ENCODE measurements around the gene HDLBP.

HDLBP gene

DNA sequence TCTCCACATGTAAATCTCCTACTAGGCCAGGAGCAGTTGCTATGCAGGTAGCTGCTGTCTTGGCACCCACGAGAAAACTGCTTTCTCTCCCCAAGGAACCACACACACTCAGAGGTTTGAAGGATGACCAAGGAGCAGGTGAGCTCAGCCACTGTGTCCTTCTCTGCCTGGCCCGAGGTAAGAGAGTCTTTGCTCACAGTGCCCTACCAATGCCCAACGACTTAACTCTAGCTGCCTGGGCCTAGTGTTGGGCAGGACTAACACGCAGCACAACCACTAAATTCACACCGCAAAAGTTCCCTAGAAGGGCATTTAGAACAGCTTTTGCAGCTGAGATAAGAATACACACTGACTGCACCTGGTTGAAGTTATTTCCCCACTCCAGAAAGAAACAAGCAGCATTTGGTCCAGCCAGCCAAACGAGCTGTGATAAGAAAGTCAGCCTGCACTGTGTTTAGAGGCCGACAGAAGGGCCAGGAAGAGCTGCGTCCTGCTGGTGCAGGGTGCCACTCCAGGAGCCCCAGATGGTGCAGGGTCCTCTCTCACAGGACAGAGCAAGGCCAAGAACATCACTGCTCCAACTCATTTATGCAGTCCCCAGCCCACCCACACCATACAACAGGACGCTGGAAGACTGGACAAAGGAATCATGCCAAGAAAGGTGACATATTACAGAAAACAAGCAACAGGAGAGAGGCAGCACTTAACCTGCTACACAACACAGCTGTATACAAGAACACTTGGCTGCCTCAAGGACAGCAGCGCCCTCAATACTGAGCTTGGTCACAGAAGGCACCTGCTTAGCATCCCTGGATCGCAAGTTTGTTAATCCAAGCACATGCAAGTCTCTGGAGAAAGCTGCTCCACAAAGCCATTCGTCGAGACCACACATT, 12.5 kb downstream of the HDLBP start (continued):
- TF ChIP-seq RARB (CRISPR knock-in tag; IDR thresholded peaks at IDR 0.05) (no peak), ZNF70 (CRISPR knock-in tag; IDR thresholded peaks at IDR 0.05) (no peak), TOX (CRISPR knock-in tag; IDR thresholded peaks at IDR 0.05; ENCODE audit: borderline replicate concordance) (no peak), CREB5 (CRISPR knock-in tag; IDR thresholded peaks at IDR 0.05; ENCODE audit: low read depth) (no peak)

- TF ChIP-seq ZNF565 (CRISPR knock-in tag; conservative IDR thresholded peaks at IDR 0.05; ENCODE audit: low read depth) = no peak
- TF ChIP-seq ZNF70 (CRISPR knock-in tag; IDR thresholded peaks at IDR 0.05) = no peak
- no peak for TF ChIP-seq SNAI2 (CRISPR knock-in tag; IDR thresholded peaks at IDR 0.05)
- TF ChIP-seq BACH2 (CRISPR knock-in tag; IDR thresholded peaks at IDR 0.05; ENCODE audit: borderline replicate concordance) = no peak
- no peak for TF ChIP-seq TOX (CRISPR knock-in tag; IDR thresholded peaks at IDR 0.05; ENCODE audit: borderline replicate concordance)
- no peak for TF ChIP-seq CSDC2 (CRISPR knock-in tag; IDR thresholded peaks at IDR 0.05)
- TF ChIP-seq, protein P1, sequence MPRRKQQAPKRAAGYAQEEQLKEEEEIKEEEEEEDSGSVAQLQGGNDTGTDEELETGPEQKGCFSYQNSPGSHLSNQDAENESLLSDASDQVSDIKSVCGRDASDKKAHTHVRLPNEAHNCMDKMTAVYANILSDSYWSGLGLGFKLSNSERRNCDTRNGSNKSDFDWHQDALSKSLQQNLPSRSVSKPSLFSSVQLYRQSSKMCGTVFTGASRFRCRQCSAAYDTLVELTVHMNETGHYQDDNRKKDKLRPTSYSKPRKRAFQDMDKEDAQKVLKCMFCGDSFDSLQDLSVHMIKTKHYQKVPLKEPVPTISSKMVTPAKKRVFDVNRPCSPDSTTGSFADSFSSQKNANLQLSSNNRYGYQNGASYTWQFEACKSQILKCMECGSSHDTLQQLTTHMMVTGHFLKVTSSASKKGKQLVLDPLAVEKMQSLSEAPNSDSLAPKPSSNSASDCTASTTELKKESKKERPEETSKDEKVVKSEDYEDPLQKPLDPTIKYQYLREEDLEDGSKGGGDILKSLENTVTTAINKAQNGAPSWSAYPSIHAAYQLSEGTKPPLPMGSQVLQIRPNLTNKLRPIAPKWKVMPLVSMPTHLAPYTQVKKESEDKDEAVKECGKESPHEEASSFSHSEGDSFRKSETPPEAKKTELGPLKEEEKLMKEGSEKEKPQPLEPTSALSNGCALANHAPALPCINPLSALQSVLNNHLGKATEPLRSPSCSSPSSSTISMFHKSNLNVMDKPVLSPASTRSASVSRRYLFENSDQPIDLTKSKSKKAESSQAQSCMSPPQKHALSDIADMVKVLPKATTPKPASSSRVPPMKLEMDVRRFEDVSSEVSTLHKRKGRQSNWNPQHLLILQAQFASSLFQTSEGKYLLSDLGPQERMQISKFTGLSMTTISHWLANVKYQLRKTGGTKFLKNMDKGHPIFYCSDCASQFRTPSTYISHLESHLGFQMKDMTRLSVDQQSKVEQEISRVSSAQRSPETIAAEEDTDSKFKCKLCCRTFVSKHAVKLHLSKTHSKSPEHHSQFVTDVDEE (CRISPR knock-in tag; IDR thresholded peaks at IDR 0.05) = no peak
- no peak for TF ChIP-seq ESRRG (CRISPR knock-in tag; IDR thresholded peaks at IDR 0.05)
- TF ChIP-seq RARB (CRISPR knock-in tag; IDR thresholded peaks at IDR 0.05) = no peak
- no peak for TF ChIP-seq ZFP3 (CRISPR knock-in tag; IDR thresholded peaks at IDR 0.05)
- no peak for TF ChIP-seq OSR1 (CRISPR knock-in tag; IDR thresholded peaks at IDR 0.05)
- no peak for TF ChIP-seq CSRNP3 (CRISPR knock-in tag; IDR thresholded peaks at IDR 0.05)
- TF ChIP-seq POU6F1 (CRISPR knock-in tag; IDR thresholded peaks at IDR 0.05; ENCODE audit: borderline replicate concordance, low read depth) = no peak
- no peak for TF ChIP-seq TCF4 (CRISPR knock-in tag; IDR thresholded peaks at IDR 0.05; ENCODE audit: borderline replicate concordance)
- no peak for ATAC-seq
Measured at GRCh38 chr2:241302083-241302482, 13.4 kb downstream of the HDLBP start.

- no peak for ATAC-seq
- TF ChIP-seq PATZ1 (CRISPR knock-in tag; IDR thresholded peaks at IDR 0.05; ENCODE audit: borderline replicate concordance) (no peak), OSR1 (CRISPR knock-in tag; IDR thresholded peaks at IDR 0.05) (no peak), POU6F1 (CRISPR knock-in tag; IDR thresholded peaks at IDR 0.05; ENCODE audit: borderline replicate concordance, low read depth) (no peak), BACH2 (CRISPR knock-in tag; IDR thresholded peaks at IDR 0.05; ENCODE audit: borderline replicate concordance) (no peak), ZFP30 (CRISPR knock-in tag; IDR thresholded peaks at IDR 0.05) (no peak), PPARA (CRISPR knock-in tag; IDR thresholded peaks at IDR 0.05; ENCODE audit: borderline replicate concordance) (no peak), GLIS3 (CRISPR knock-in tag; IDR thresholded peaks at IDR 0.05) (no peak), ZC3H10 (CRISPR knock-in tag; IDR thresholded peaks at IDR 0.05) (no peak), CSDC2 (CRISPR knock-in tag; IDR thresholded peaks at IDR 0.05) (no peak), ZNF70 (CRISPR knock-in tag; IDR thresholded peaks at IDR 0.05) (no peak), CREB5 (CRISPR knock-in tag; IDR thresholded peaks at IDR 0.05; ENCODE audit: low read depth) (no peak), ESRRG (CRISPR knock-in tag; IDR thresholded peaks at IDR 0.05) (no peak), ZNF8 (CRISPR knock-in tag; IDR thresholded peaks at IDR 0.05) (no peak)
- TF ChIP-seq, protein P1 (CRISPR knock-in tag; IDR thresholded peaks at IDR 0.05) = no peak
Measured at GRCh38 chr2:241300000-241300399, 15.5 kb downstream of the HDLBP start.
